ENCODE data around the gene PSEN1. TPM values are rescaled to one million over a fixed set of nuclear protein-coding genes. Genes with fewer than 3 reads are reported as not detected.

Gene PSEN1
- 47.7 TPM for polyA plus RNA-seq (2013, experiment 1 of 2)
- polyA plus RNA-seq (2013, experiment 2 of 2), result 43.4 TPM

- peak within 1 kb of the TSS; percentile 96 for H3K27ac ChIP-seq (ENCODE audit: low read depth, low read length, severe bottlenecking)
- no peaks in the 10 kb centered on the region for H3K36me3 ChIP-seq (ENCODE audit: control insufficient read depth, insufficient read depth, low read length)
- H3K4me3 ChIP-seq (ENCODE audit: extremely low read depth, insufficient read depth, low read length, poor library complexity, severe bottlenecking), result peak within 1 kb of the TSS; percentile 98
- H3K4me1 ChIP-seq (ENCODE audit: control insufficient read depth, insufficient read depth, low read length, poor library complexity, severe bottlenecking), result no peaks in the 10 kb centered on the region
- H3K9me3 ChIP-seq (ENCODE audit: control insufficient read depth, low read length), result peaks cover 5% of the 10 kb centered on the region
- 0% methylated on average over 52 to 63 of the region's 71 CpGs for WGBS, 2 experiments (ENCODE audit: insufficient coverage in 2 of 2)
These were observed at the start of gene PSEN1 for GRCh38 chr14:73136387-73137225. PSEN1 (plus strand) TSS chr14:73136507; CDS start chr14:73148020, 11,513 bp downstream.

GRCh38 chr14:73091044-73091443 lies 45.3 kb upstream of the PSEN1 start:
- H3K4me3 ChIP-seq (ENCODE audit: extremely low read depth, insufficient read depth, low read length, poor library complexity, severe bottlenecking), result no peak overlapping the region
- no peaks in the 10 kb centered on the region for H3K4me1 ChIP-seq (ENCODE audit: control insufficient read depth, insufficient read depth, low read length, poor library complexity, severe bottlenecking)
- no peaks in the 10 kb centered on the region for H3K9me3 ChIP-seq (ENCODE audit: control insufficient read depth, low read length)
- H3K36me3 ChIP-seq (ENCODE audit: control insufficient read depth, insufficient read depth, low read length), result peaks cover 95% of the 10 kb centered on the region
- 80% methylated on average over 1 of the region's 2 CpGs; no CpG with 5 or more reads in 1 of the 2 experiments for WGBS, 2 experiments (ENCODE audit: insufficient coverage in 2 of 2)
- H3K27ac ChIP-seq (ENCODE audit: low read depth, low read length, severe bottlenecking), result no peak overlapping the region

- WGBS, 2 experiments (ENCODE audit: insufficient coverage in 2 of 2), result 90 to 96% methylated on average over 8 to 11 of the region's 11 CpGs
- peaks cover 85% of the 10 kb centered on the region for H3K36me3 ChIP-seq (ENCODE audit: control insufficient read depth, insufficient read depth, low read length)
- no peaks in the 10 kb centered on the region for H3K9me3 ChIP-seq (ENCODE audit: control insufficient read depth, low read length)
- H3K4me3 ChIP-seq (ENCODE audit: extremely low read depth, insufficient read depth, low read length, poor library complexity, severe bottlenecking), result no peak overlapping the region
- no peaks in the 10 kb centered on the region for H3K4me1 ChIP-seq (ENCODE audit: control insufficient read depth, insufficient read depth, low read length, poor library complexity, severe bottlenecking)
- H3K27ac ChIP-seq (ENCODE audit: low read depth, low read length, severe bottlenecking), result no peak overlapping the region
These were observed 38.9 kb upstream of the PSEN1 start for GRCh38 chr14:73097421-73097820.

- Histone ChIP-seq H3K27ac (ENCODE audit: low read depth, low read length, severe bottlenecking) (no peak overlapping the region), H3K4me3 (ENCODE audit: extremely low read depth, insufficient read depth, low read length, poor library complexity, severe bottlenecking) (no peak overlapping the region), H3K9me3 (ENCODE audit: control insufficient read depth, low read length) (no peaks in the 10 kb centered on the region), H3K36me3 (ENCODE audit: control insufficient read depth, insufficient read depth, low read length) (peaks cover 88% of the 10 kb centered on the region), H3K4me1 (ENCODE audit: control insufficient read depth, insufficient read depth, low read length, poor library complexity, severe bottlenecking) (no peaks in the 10 kb centered on the region)
- WGBS, 2 experiments (ENCODE audit: insufficient coverage in 2 of 2), result 98 to 100% methylated on average over 4 of the region's 4 CpGs
These were observed 36.0 kb upstream of the PSEN1 start for GRCh38 chr14:73100334-73100733.

GRCh38 chr14:73102806-73103497 lies 33.4 kb upstream of the PSEN1 start:
- 94 to 98% methylated on average over 24 to 25 of the region's 27 CpGs for WGBS, 2 experiments (ENCODE audit: insufficient coverage in 2 of 2)
- H3K4me1 ChIP-seq (ENCODE audit: control insufficient read depth, insufficient read depth, low read length, poor library complexity, severe bottlenecking), result no peaks in the 10 kb centered on the region
- no peak overlapping the region for H3K27ac ChIP-seq (ENCODE audit: low read depth, low read length, severe bottlenecking)
- no peaks in the 10 kb centered on the region for H3K9me3 ChIP-seq (ENCODE audit: control insufficient read depth, low read length)
- H3K36me3 ChIP-seq (ENCODE audit: control insufficient read depth, insufficient read depth, low read length), result peaks cover 82% of the 10 kb centered on the region
- H3K4me3 ChIP-seq (ENCODE audit: extremely low read depth, insufficient read depth, low read length, poor library complexity, severe bottlenecking), result no peak overlapping the region

- no CpG with 5 or more reads among the region's 3 CpGs for WGBS, 2 experiments (ENCODE audit: insufficient coverage in 2 of 2)
- Histone ChIP-seq H3K36me3 (ENCODE audit: control insufficient read depth, insufficient read depth, low read length) (peaks cover 83% of the 10 kb centered on the region), H3K4me1 (ENCODE audit: control insufficient read depth, insufficient read depth, low read length, poor library complexity, severe bottlenecking) (no peaks in the 10 kb centered on the region), H3K4me3 (ENCODE audit: extremely low read depth, insufficient read depth, low read length, poor library complexity, severe bottlenecking) (no peak overlapping the region), H3K9me3 (ENCODE audit: control insufficient read depth, low read length) (no peaks in the 10 kb centered on the region), H3K27ac (ENCODE audit: low read depth, low read length, severe bottlenecking) (no peak overlapping the region)
These were observed 31.3 kb upstream of the PSEN1 start for GRCh38 chr14:73105050-73105449.

GRCh38 chr14:73105727-73106126 lies 30.6 kb upstream of the PSEN1 start:
- Histone ChIP-seq H3K27ac (ENCODE audit: low read depth, low read length, severe bottlenecking) (no peak overlapping the region), H3K36me3 (ENCODE audit: control insufficient read depth, insufficient read depth, low read length) (peaks cover 83% of the 10 kb centered on the region)
- WGBS, 2 experiments (ENCODE audit: insufficient coverage in 2 of 2), result 98 to 99% methylated on average over 15 of the region's 16 CpGs

GRCh38 chr14:73116079-73116665 lies 20.1 kb upstream of the PSEN1 start:
- no peak overlapping the region for H3K4me3 ChIP-seq (ENCODE audit: extremely low read depth, insufficient read depth, low read length, poor library complexity, severe bottlenecking)
- WGBS, 2 experiments (ENCODE audit: insufficient coverage in 2 of 2), result 92 to 98% methylated on average over 5 to 6 of the region's 6 CpGs
- no peaks in the 10 kb centered on the region for H3K4me1 ChIP-seq (ENCODE audit: control insufficient read depth, insufficient read depth, low read length, poor library complexity, severe bottlenecking)
- no peak overlapping the region for H3K27ac ChIP-seq (ENCODE audit: low read depth, low read length, severe bottlenecking)
- peaks cover 78% of the 10 kb centered on the region for H3K36me3 ChIP-seq (ENCODE audit: control insufficient read depth, insufficient read depth, low read length)
- H3K9me3 ChIP-seq (ENCODE audit: control insufficient read depth, low read length), result no peaks in the 10 kb centered on the region

More at GRCh38 chr14:73105727-73106126, 30.6 kb upstream of the PSEN1 start:
- no peak overlapping the region for H3K4me3 ChIP-seq (ENCODE audit: extremely low read depth, insufficient read depth, low read length, poor library complexity, severe bottlenecking)
- no peaks in the 10 kb centered on the region for H3K9me3 ChIP-seq (ENCODE audit: control insufficient read depth, low read length)
- no peaks in the 10 kb centered on the region for H3K4me1 ChIP-seq (ENCODE audit: control insufficient read depth, insufficient read depth, low read length, poor library complexity, severe bottlenecking)

- WGBS, 2 experiments (ENCODE audit: insufficient coverage in 2 of 2), result 80 to 83% methylated on average over 4 to 5 of the region's 6 CpGs
- Histone ChIP-seq H3K4me3 (ENCODE audit: extremely low read depth, insufficient read depth, low read length, poor library complexity, severe bottlenecking) (no peak overlapping the region), H3K4me1 (ENCODE audit: control insufficient read depth, insufficient read depth, low read length, poor library complexity, severe bottlenecking) (no peaks in the 10 kb centered on the region), H3K36me3 (ENCODE audit: control insufficient read depth, insufficient read depth, low read length) (peaks cover 58% of the 10 kb centered on the region), H3K9me3 (ENCODE audit: control insufficient read depth, low read length) (no peaks in the 10 kb centered on the region), H3K27ac (ENCODE audit: low read depth, low read length, severe bottlenecking) (no peak overlapping the region)
These were observed 12.0 kb upstream of the PSEN1 start for GRCh38 chr14:73124180-73124894.

- H3K27ac ChIP-seq (ENCODE audit: low read depth, low read length, severe bottlenecking), result no peak overlapping the region
- no peaks in the 10 kb centered on the region for H3K4me1 ChIP-seq (ENCODE audit: control insufficient read depth, insufficient read depth, low read length, poor library complexity, severe bottlenecking)
- no peaks in the 10 kb centered on the region for H3K9me3 ChIP-seq (ENCODE audit: control insufficient read depth, low read length)
- H3K36me3 ChIP-seq (ENCODE audit: control insufficient read depth, insufficient read depth, low read length), result peaks cover 53% of the 10 kb centered on the region
- H3K4me3 ChIP-seq (ENCODE audit: extremely low read depth, insufficient read depth, low read length, poor library complexity, severe bottlenecking), result no peak overlapping the region
- 71 to 88% methylated on average over 3 to 4 of the region's 5 CpGs for WGBS, 2 experiments (ENCODE audit: insufficient coverage in 2 of 2)
These were observed 11.1 kb upstream of the PSEN1 start for GRCh38 chr14:73125169-73125588.

Data from mesodermal cell (in vitro differentiated cells).